Activated B cell treated with CpG ODN at 0.5 μM for 24 hours (primary cell): Measurements from ENCODE around the gene BCR. TPM values are rescaled to one million over a fixed set of nuclear protein-coding genes. Genes with fewer than 3 reads are reported as not detected.
A peak's percentile ranks its signal among the peaks of the same experiment; 100 is the strongest.

Experiments used
- ATAC-seq: fragments of 200-7000 bp; cut with Tn5 transposase; one replicate; pipeline ENCODE4 v1.10.0; 2021; ENCODE audit warnings: low read depth, mild to moderate bottlenecking, moderate library complexity
- CTCF ChIA-PET: fragments of 350-600 bp; sonication (Branson Sonifier 250); formaldehyde crosslinking; loops from one replicate; lab custom pipeline; 2021; ENCODE audit warnings: antibody characterized with exemption; lab: Charles Lee
- POLR2A ChIA-PET: fragments of 350-600 bp; sonication (Branson Sonifier 250); formaldehyde crosslinking; loops from one replicate; lab custom pipeline; 2021; ENCODE audit warnings: antibody characterized with exemption; lab: Charles Lee
- DNase-seq: peaks from one replicate; pipeline ENCODE4 v3.0.0; 2022
- H3K27ac Mint-ChIP-seq: one replicate; pipeline ENCODE4 v1.8.0; 2020; ENCODE audit warnings: mixed read lengths
- H3K27me3 Mint-ChIP-seq: one replicate; pipeline ENCODE4 v1.8.0; 2021; ENCODE audit warnings: mixed read lengths
- H3K36me3 Mint-ChIP-seq: one replicate; pipeline ENCODE4 v1.8.0; 2021; ENCODE audit warnings: low read depth, mixed read lengths
- H3K4me1 Mint-ChIP-seq: one replicate; pipeline ENCODE4 v1.8.0; 2021; ENCODE audit warnings: mixed read lengths
- H3K4me3 Mint-ChIP-seq: one replicate; pipeline ENCODE4 v1.8.0; 2020; ENCODE audit warnings: mild to moderate bottlenecking, mixed read lengths
- H3K9me3 Mint-ChIP-seq: one replicate; pipeline ENCODE4 v1.8.0; 2020; ENCODE audit warnings: mixed read lengths
- intact Hi-C: fragments of 100-400 bp; cut with micrococcal nuclease; formaldehyde crosslinking; loops from one replicate; pipeline ENCODE4 v1.15.1; 2024
- total RNA-seq: library from RNA; stranded (reverse); gene quantifications from 2 replicates; pipeline ENCODE4 v1.2.3, GENCODE V29; 2022
- TF ChIP-seq, protein P1 (sequence below): fragments of 200-600 bp; IDR thresholded peaks from one replicate; pipeline ENCODE4 v1.8.0; 2022; ENCODE audit warnings: antibody characterized with exemption, mild to moderate bottlenecking

The BCR gene
- total RNA-seq, 1 donor from 2014 or later = 20.9 TPM

DNA sequence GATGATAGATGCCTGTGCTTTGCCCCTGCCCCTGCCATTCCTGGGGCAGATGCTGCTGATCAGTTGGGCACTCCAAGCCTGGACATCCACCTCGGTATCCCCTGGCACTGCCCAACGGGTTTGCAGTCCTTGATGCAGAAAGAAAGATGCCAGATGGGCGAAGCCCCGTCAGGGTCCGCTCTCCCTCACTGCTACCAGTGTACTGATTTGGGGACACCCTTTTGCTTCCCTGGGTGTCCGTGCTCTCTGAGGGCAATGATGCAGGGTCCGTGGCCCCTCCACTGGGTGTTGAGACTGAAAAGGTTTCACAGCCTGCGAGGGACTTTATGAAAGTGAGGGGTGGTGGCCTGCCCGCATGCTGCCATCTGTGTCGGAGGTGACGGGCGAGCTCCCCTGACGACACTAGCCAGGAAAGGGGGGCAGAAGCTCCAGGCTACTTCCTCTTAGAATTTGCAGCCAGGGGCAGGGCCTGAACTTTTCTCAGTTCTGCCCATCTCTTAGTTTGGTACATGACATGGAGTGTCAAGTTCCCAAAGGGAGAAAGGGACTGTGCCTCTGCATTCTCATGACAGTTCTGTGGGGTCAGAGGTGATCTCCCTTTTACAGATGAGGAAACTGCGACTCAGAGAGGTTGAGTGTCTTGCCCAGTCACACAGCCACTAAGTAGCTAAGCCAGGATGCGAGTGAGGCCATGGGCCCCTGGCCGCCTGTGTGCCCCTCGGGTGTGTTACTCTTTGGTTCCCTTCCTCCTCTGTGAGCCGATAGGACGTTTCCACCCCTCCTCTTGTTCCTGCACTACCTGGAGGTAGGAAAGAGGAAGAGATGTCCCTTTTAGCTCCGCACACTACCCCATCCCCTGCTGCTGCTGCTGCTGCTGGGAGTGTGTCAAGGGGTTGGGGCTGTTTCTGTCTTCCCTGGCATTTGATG is 96.6 kb downstream of the BCR start:
- TF ChIP-seq, protein P1, sequence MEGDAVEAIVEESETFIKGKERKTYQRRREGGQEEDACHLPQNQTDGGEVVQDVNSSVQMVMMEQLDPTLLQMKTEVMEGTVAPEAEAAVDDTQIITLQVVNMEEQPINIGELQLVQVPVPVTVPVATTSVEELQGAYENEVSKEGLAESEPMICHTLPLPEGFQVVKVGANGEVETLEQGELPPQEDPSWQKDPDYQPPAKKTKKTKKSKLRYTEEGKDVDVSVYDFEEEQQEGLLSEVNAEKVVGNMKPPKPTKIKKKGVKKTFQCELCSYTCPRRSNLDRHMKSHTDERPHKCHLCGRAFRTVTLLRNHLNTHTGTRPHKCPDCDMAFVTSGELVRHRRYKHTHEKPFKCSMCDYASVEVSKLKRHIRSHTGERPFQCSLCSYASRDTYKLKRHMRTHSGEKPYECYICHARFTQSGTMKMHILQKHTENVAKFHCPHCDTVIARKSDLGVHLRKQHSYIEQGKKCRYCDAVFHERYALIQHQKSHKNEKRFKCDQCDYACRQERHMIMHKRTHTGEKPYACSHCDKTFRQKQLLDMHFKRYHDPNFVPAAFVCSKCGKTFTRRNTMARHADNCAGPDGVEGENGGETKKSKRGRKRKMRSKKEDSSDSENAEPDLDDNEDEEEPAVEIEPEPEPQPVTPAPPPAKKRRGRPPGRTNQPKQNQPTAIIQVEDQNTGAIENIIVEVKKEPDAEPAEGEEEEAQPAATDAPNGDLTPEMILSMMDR = no peak
- Mint-ChIP-seq H3K27me3 (peaks cover 2% of the 10 kb centered on the region), H3K4me1 (peaks cover 24% of the 10 kb centered on the region), H3K4me3 (no peak overlapping the region), H3K27ac (no peak overlapping the region), H3K36me3 (peaks cover 14% of the 10 kb centered on the region), H3K9me3 (no peaks in the 10 kb centered on the region)
- DNase-seq (peak; percentile 25), ATAC-seq (peak; percentile 78)
- POLR2A ChIA-PET = interaction anchor here (0.6 to 2.1 kb wide), 2 partner anchors 14 to 98 kb away, joined by 6 to 7 read pairs; no protein-coding TSS in a partner anchor
- CTCF ChIA-PET = interaction anchor here (0.6 to 3.4 kb wide), 6 partner anchors 96 to 317 kb away, joined by 3 to 26 read pairs (median 4); no protein-coding TSS in a partner anchor
- intact Hi-C loops = loop anchor here (2.0 kb wide), 1 partner anchor 56 kb away; no protein-coding TSS in a partner anchor

DNA sequence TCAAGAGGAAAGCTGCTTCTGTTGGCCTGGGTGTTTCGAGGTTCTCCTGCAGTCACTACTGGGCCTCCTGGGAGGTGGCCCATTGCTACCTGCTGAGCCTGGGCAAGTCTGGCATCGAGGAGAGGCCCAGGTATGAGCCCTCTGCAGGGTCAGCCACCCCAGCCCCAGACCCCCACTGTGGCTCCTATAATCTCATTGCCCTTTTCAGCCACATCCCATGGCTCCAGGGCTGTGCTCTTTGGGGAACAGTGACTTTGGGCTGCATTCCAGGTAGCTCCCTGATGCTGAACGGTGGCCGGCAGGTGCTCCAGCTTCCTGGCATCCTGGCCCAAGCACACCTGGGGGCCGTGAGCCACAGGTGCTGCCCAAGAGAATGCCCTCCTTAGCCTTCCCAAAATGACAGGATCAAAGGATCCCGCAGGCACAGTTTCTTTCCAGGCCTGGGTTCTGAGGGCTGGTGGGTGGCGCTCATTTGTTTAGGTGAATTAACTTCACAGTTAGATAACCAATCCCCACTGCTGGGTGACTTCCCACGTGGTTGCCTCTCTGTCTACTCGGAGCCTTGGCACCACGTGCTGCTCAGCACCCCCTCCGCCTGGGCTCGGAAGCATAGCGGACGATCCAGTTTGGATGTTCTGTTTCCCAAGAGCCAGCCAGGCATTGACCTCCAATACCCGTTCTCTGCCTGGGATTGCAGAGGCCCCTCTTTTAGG is 97.4 kb downstream of the BCR start:
- ChIA-PET POLR2A (interaction anchor here (0.6 to 2.1 kb wide), 2 partner anchors 13 to 99 kb away, joined by 6 to 7 read pairs; no protein-coding TSS in a partner anchor), CTCF (interaction anchor here (0.6 to 3.4 kb wide), 5 partner anchors 96 to 317 kb away, joined by 3 to 26 read pairs (median 4); no protein-coding TSS in a partner anchor)
- intact Hi-C loops = loop anchor here (2.0 kb wide), 1 partner anchor 57 kb away; no protein-coding TSS in a partner anchor
- H3K4me3 Mint-ChIP-seq = no peak overlapping the region
- no peak for ATAC-seq
- H3K4me1 Mint-ChIP-seq = peaks cover 24% of the 10 kb centered on the region
- no peak overlapping the region for H3K27ac Mint-ChIP-seq
- peaks cover 14% of the 10 kb centered on the region for H3K36me3 Mint-ChIP-seq
- peaks cover 2% of the 10 kb centered on the region for H3K27me3 Mint-ChIP-seq
- TF ChIP-seq, protein P1 = no peak
- H3K9me3 Mint-ChIP-seq = no peaks in the 10 kb centered on the region
- no peak for DNase-seq

GRCh38 chr22:23278883-23279675 is 98.8 kb downstream of the BCR start:
- Mint-ChIP-seq H3K27ac (no peak overlapping the region), H3K4me3 (no peak overlapping the region), H3K4me1 (peaks cover 24% of the 10 kb centered on the region), H3K27me3 (no peaks in the 10 kb centered on the region), H3K36me3 (peaks cover 6% of the 10 kb centered on the region), H3K9me3 (no peaks in the 10 kb centered on the region)
- ChIA-PET CTCF (interaction anchor here (1.1 to 3.4 kb wide), 4 partner anchors 99 to 319 kb away, joined by 3 to 26 read pairs (median 5); partner anchors contain the start of gene BCR), POLR2A (interaction anchor here (0.5 kb wide), 1 partner anchor 256 kb away, joined by 6 read pairs; no protein-coding TSS in a partner anchor)
- TF ChIP-seq, protein P1 = no peak
- ATAC-seq = no peak
- intact Hi-C loops = no loop called here
- no peak for DNase-seq

DNA sequence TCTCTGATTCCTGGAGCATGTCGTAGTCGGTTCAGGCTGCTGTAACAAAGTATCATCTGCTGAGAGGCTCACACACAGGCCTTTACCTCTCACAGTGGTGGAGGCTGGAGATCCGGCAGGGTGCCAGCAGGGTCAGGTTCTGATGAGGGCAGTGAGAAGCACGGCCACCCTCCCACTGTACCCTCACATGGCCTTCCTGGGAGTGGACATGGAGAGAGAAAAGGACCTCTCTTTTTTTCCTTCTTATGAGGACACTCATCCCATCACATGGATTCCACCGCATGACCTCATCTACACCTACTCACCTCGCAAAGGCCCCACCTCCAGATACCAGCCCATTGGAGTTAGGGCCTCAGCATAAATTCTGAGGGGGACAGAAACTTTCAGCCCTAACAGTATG is 99.5 kb downstream of the BCR start:
- intact Hi-C loops = loop anchor here (5.0 kb wide), 1 partner anchor 152 kb away; no protein-coding TSS in a partner anchor
- no peak overlapping the region for H3K4me3 Mint-ChIP-seq
- DNase-seq (no peak), ATAC-seq (no peak)
- ChIA-PET POLR2A (no interaction called here), CTCF (interaction anchor here (1.2 to 1.7 kb wide), 2 partner anchors 101 to 320 kb away, joined by 3 to 6 read pairs; no protein-coding TSS in a partner anchor)
- H3K9me3 Mint-ChIP-seq = no peaks in the 10 kb centered on the region
- TF ChIP-seq, protein P1 = no peak
- H3K36me3 Mint-ChIP-seq = peaks cover 5% of the 10 kb centered on the region
- no peaks in the 10 kb centered on the region for H3K27me3 Mint-ChIP-seq
- no peak overlapping the region for H3K27ac Mint-ChIP-seq
- H3K4me1 Mint-ChIP-seq = peaks cover 24% of the 10 kb centered on the region
